ENCODE results near the gene SUSD4. TPM values are rescaled to one million over a fixed set of nuclear protein-coding genes. Genes with fewer than 3 reads are reported as not detected.
A peak's percentile ranks its signal among the peaks of the same experiment; 100 is the strongest.

SUSD4 gene
- total and polyA plus RNA-seq, 2 of the 8 experiments (the other 6 are each of a cell fraction or from before 2014, with no cell fraction given), result 3.9 to 5.2 TPM

- no peak overlapping the region for H3K4ac ChIP-seq (replicated peaks; ENCODE audit: insufficient read length, low read depth, low read length)
- 88% methylated on average over 11 of the region's 11 CpGs; no CpG with 5 or more reads in 1 of the 2 experiments for WGBS, 2 experiments (ENCODE audit: extremely low coverage in 1 of 2, insufficient coverage in 1 of 2, insufficient read length in 1 of 2, insufficient replicate concordance in 2 of 2, low coverage in 1 of 2, low lambda C conversion rate in 2 of 2, missing lambda C conversion rate in 1 of 2)
- H4K8ac ChIP-seq (ENCODE audit: extremely low read depth, insufficient read depth, low read length), result no peak overlapping the region
- POLR2A ChIA-PET (ENCODE audit: partially characterized antibody), result interaction anchor here (0.8 kb wide), 1 partner anchor 438 kb away, joined by 3 read pairs; no protein-coding TSS in a partner anchor
- H3K79me2 ChIP-seq (ENCODE audit: control insufficient read depth in 1 of 2, insufficient read depth in 2 of 2, low read length in 2 of 2), result no peaks in the 10 kb centered on the region
- no peak overlapping the region for H3K27ac ChIP-seq (ENCODE audit: low read depth, low read length)
- H3K18ac ChIP-seq (ENCODE audit: extremely low read depth, low read length), result no peak overlapping the region
- no peaks in the 10 kb centered on the region for H3K79me1 ChIP-seq (ENCODE audit: low read depth, low read length)
- no peaks in the 10 kb centered on the region for H3K27me3 ChIP-seq (replicated peaks in 1 of 4; ENCODE audit: control insufficient read depth in 3 of 4, extremely low read depth in 1 of 4, insufficient read depth in 3 of 4, low read length in 3 of 4)
- no peak overlapping the region for H2BK20ac ChIP-seq (ENCODE audit: low read length)
- DNase-seq (ENCODE audit: low read depth in 1 of 2, low spot score in 2 of 2) (peak in 1 of 2 experiments; percentile 35), FAIRE-seq (no peak)
- H2BK12ac ChIP-seq (ENCODE audit: low read depth, low read length), result no peak overlapping the region
- H3K23me2 ChIP-seq (ENCODE audit: low read depth, low read length), result no peaks in the 10 kb centered on the region
- no peak overlapping the region for H2AK5ac ChIP-seq (ENCODE audit: low read depth, low read length)
- H3K4me1 ChIP-seq (replicated peaks in 1 of 4; ENCODE audit: control insufficient read depth in 3 of 4, insufficient read depth in 4 of 4, low read length in 3 of 4), result no peaks in the 10 kb centered on the region
- no peaks in the 10 kb centered on the region for H4K20me1 ChIP-seq (replicated peaks in 1 of 2; ENCODE audit: control insufficient read depth in 1 of 2, insufficient read depth in 2 of 2, low read length in 2 of 2)
- no peak overlapping the region for H3K56ac ChIP-seq (replicated peaks; ENCODE audit: insufficient read length, low read depth, low read length)
- H2BK15ac ChIP-seq (ENCODE audit: low read length), result no peak overlapping the region
- no peak overlapping the region for H2BK120ac ChIP-seq (replicated peaks; ENCODE audit: low read depth, low read length)
- no peak overlapping the region for H2AFZ ChIP-seq (ENCODE audit: low read length)
- H3K9ac ChIP-seq (replicated peaks in 1 of 4; ENCODE audit: extremely low read depth in 1 of 4, low read depth in 3 of 4, low read length in 3 of 4), result no peak overlapping the region; a peak in 1 of 7 replicates
- no peak for TF ChIP-seq HDAC6 (IDR thresholded peaks at IDR 0.05; ENCODE audit: low read depth, low read length)
- no peak for TF ChIP-seq BRCA1 (IDR thresholded peaks at IDR 0.05; ENCODE audit: low read depth, low read length)
- TF ChIP-seq CBX8 (IDR thresholded peaks at IDR 0.05; ENCODE audit: borderline replicate concordance, low read depth, low read length), result no peak
- no peak for TF ChIP-seq USF2 (IDR thresholded peaks at IDR 0.05; ENCODE audit: low read length)
- TF ChIP-seq KDM5A (IDR thresholded peaks at IDR 0.05; ENCODE audit: low read length), result no peak
- no peak for TF ChIP-seq SP1 (IDR thresholded peaks at IDR 0.05; ENCODE audit: low read depth, low read length)
- TF ChIP-seq MAFK (IDR thresholded peaks at IDR 0.05; ENCODE audit: low read depth, low read length), result no peak
- no peak for TF ChIP-seq TBP (IDR thresholded peaks at IDR 0.05; ENCODE audit: low read depth, low read length)
- no peak for TF ChIP-seq GABPA (IDR thresholded peaks at IDR 0.05; ENCODE audit: borderline replicate concordance, insufficient read depth, low read length)
- no peak for TF ChIP-seq PHF8 (conservative IDR thresholded peaks at IDR 0.05; ENCODE audit: low read depth, low read length)
- CTCF ChIA-PET (ENCODE audit: partially characterized antibody), result interaction anchor here (1.1 to 1.2 kb wide), 2 partner anchors 10 to 110 kb away, joined by 3 to 4 read pairs; no protein-coding TSS in a partner anchor
- no peak overlapping the region for H3K4me2 ChIP-seq (ENCODE audit: insufficient read depth in 1 of 2, low read depth in 2 of 2, low read length in 2 of 2)
- H3K9me3 ChIP-seq (ENCODE audit: insufficient read depth in 2 of 2, low read depth in 1 of 2, low read length in 1 of 2), result no peaks in the 10 kb centered on the region
- no peak overlapping the region for H4K5ac ChIP-seq (ENCODE audit: insufficient read length, low read depth, low read length)
- H3K4me3 ChIP-seq (ENCODE audit: extremely low read depth in 1 of 4, insufficient read depth in 2 of 4, low read depth in 3 of 4, low read length in 4 of 4), result no peak overlapping the region
- H4K91ac ChIP-seq (replicated peaks; ENCODE audit: insufficient read length, low read length), result no peak overlapping the region
- H2BK5ac ChIP-seq (ENCODE audit: low read depth, low read length), result no peak overlapping the region
- no peak overlapping the region for H3K23ac ChIP-seq (ENCODE audit: insufficient read length)
- H3K14ac ChIP-seq (ENCODE audit: insufficient read length), result no peak overlapping the region
- no peaks in the 10 kb centered on the region for H3K36me3 ChIP-seq (ENCODE audit: control insufficient read depth in 2 of 4, insufficient read depth in 4 of 4, low read length in 3 of 4)
Observed at GRCh38 chr1:223233410-223234169, 130.4 kb downstream of the SUSD4 start.

Measured in H1 (cell line).